ENCODE results near the gene ABLIM3. TPM values are rescaled to one million over a fixed set of nuclear protein-coding genes. Genes with fewer than 3 reads are reported as not detected.

The ABLIM3 gene
- 1 to 10 TPM in 3 of 4 donors, under 1 TPM in 1; 0.94 to 2.2 (median 1.6) TPM for polyA plus RNA-seq (ENCODE audit: insufficient read length in 4 of 4)

DNA sequence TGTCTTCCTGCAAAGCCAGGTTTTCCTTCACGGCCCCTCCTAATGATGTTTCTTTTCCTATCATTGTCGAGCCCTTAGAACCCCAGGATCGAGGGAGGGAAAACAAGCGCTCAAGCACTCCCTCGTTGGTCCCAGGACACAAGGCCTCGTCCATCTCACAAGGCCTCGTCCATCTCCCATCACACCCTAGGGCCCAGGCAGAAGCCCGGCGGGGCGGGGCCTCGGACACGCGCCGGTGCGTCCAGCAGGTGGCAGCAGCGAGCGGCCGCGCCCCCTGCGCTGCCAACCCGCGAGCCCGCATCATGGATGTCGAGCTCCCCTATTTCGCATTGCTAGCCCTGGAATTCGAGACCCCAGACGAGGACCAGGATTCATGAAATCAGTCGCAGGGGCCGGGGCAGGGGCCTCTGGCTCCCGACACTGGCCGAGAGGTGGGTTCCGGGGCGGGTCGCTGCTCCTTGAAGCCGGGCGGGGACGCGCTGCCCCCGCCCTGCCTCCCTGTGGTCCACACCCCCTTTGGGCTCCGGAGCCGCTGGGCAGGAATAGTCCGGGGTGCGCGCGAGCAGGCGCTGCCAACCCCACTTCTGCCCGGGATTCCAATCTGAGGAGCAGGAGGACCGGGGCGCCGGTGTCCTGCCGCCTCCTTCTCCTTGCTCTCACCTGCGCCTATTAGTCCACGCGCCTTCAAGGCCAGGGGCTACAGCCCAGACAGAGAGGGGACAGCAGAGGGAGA lies at the start of gene ABLIM3:
Gene ABLIM3 (plus strand): TSS at position 270 of the 733 bp plus-strand sequence. CDS start 603 bp downstream, outside the sequence.
- peak in 2 of 4 donors; percentile 28 to 43 for DNase-seq (ENCODE audit: low read depth in 4 of 4, low spot score in 3 of 4)

DNA sequence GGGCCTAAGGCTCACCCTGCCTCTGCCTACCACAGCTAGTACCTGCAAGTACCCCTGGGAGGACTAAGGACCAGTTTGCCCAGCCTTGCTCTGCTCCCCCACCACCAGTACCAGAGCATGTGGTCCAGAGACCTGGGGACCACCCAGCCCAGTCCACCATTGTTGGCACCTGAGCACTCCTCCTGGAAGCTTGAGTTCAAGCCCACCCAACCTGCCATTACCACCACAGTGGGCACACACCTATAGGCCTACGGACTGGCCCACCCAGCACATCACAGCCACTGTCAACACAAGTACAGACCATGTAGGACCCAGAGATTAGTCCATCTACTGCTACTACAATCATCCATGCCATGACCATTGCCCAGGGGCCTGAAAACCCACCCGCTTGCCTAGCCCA lies 47.7 kb upstream of the ABLIM3 start:
- DNase-seq (ENCODE audit: low read depth in 4 of 4, low spot score in 3 of 4) = no peak

DNA sequence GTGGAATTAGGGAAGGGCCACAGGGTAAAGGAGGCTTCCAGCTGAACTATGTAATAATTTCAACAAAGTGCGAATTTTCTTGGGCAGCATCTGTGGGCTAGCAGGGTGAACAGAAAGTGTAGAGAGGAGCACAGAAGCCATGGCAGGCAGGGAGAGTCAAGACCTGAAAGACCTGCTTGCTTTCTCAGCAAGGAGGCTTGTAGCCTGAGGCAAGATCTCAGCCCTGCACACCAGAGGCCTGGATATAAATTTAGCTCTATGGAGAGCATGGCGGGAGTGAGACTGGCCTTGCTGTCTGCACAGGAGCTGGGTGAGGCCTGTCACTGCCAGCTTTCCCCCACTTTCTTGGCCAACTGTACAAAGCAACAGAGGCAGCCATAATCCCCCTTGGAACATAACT lies 46.3 kb upstream of the ABLIM3 start:
- DNase-seq (ENCODE audit: low read depth in 4 of 4, low spot score in 3 of 4) = no peak

DNA sequence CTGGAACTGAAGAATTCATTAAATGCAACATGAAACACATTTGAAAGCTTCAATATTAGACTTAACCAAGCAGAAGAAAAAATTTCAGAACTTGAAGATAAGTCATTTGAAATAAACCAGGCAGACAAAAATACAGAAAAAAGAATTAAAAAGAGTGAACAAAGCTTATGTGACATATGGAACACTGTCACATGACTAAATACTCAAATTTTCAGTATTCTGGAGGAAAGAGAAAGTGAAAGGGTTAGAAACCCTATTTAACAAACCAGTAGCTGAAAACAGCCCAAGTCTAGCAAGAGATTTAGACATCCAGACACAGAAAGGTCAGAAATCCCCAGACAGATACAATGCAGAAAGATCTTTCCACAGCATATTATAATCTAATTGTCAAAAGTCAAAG lies 41.4 kb upstream of the ABLIM3 start:
- no peak for DNase-seq (ENCODE audit: low read depth in 4 of 4, low spot score in 3 of 4)

DNA sequence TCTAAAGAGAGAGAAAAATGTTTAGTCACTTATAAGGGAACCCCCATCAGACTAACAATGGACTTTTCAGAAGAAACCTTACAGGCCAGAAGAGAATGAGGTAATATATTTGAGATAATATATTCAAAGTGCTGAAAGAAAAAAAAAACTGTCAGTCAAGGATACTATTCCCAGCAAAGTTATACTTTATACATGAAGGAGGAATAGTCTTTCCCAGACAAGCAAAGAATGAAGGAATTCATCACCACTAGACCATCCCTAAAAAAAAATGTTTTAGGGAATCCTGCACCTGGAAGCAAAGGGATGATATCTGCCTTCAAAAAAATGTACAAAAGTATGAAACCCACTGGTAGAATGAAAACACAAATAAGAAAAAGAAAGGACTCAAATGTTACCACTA lies 41.0 kb upstream of the ABLIM3 start:
- DNase-seq (ENCODE audit: low read depth in 4 of 4, low spot score in 3 of 4) = no peak

DNA sequence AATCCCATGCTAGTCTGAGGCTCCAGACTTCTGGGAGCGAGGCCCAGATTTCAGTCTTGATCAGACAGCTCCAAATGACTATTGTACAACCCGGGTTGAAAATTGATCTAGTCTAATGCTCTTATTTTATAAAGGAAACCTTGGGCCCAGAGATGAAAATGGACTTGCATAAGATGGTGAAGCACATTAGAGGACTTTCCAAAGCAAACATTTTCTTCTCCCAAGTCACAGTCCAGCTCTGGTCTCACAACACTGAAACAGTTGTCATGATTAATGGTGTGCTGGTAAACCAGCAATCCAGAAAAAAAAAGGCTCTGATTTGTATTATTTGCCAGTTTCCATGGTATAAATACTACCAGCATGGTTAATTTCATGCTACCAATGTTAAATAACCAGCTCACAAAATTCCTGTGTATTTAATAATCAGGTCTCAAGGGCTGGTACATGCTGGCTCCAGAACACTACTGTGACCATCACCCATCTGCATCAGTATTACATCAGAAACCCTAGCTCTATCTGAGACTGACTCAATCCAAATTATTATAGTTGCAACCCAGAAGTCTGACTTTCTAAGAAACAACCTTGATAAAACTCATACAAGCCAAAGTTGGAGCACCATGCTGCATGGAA lies 32.5 kb upstream of the ABLIM3 start:
- DNase-seq (ENCODE audit: low read depth in 4 of 4, low spot score in 3 of 4) = no peak

DNA sequence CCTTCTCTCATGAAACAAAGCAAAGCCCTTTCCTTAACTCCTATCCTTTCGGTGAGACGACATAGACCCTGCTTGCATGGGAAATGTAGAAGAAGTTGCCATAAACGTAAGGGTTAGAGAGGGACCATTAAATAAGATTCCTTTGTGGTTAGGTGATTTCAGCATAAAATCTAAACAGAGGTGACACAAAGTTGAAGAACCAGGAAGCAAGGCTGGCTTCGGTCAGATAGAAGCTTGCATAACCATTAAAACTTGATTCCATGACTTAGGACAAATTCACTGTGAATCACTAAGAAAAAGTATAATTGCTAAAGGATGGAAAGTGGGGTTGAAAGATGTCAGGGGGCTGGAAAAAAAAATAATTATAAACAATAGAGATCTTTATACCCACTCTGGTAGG lies 30.9 kb upstream of the ABLIM3 start:
- DNase-seq (ENCODE audit: low read depth in 4 of 4, low spot score in 3 of 4) = no peak

DNA sequence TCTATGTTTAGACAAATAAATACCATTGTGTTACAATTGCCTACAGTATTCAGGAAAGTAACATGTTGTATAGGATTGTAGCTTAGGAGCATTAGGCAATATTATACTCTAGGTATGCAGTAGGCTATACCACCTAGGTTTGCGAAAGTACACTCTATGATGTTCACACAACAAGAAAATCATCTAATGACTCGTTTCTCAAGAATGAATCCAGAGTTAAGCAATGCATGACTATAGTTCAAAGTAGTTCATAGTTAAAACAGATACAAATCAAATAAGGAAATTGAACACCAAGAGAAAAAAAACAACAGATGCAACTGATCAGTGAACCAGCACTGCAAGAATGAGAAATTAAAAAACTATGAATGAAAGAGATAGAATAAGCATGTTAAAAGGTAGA lies 27.6 kb upstream of the ABLIM3 start:
- DNase-seq (ENCODE audit: low read depth in 4 of 4, low spot score in 3 of 4) = no peak

DNA sequence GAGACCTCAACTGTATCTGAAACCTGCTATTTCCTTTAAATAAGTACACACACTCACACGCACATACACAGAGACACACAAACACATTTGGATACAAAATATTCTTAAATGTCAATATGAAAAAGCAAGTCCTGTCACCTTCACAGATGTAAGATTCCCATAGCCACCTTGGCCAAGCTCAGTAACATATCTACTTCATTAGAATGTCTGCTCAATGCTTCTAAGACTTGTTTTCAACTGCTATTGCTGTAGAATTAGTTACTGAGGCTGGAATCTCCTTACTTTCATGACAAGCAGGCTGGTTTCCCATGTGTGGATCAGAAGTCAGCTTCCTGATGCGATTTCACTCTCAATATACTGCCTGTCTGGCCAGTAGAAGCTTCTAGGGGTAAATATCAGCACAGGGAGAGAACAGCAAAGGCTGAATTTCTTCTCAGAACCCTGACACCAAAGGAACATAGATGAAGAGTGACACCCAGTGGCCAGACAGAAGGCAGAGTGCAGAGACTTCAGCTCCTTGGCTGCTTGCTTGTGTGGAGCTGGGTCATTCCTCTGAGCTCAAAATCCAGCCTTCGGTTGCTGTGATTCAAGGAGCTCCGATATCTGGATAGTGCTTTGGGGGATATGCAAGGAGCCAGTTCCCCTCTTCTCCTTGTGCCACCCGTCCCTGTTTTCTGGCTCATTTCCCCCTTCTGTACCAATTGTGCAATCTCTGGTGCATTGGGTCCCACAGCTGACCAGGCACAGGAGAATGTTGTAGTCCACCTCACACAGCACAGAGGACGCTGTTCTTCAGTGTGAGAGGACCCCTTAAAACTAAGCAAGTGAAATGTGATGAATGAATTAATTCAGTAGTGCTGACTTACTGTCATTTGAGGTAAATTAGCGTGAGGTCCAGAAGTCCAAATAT lies 26.6 kb upstream of the ABLIM3 start:
- peak; percentile 50 to 59 (median 56) for DNase-seq (ENCODE audit: low read depth in 4 of 4, low spot score in 3 of 4)

DNA sequence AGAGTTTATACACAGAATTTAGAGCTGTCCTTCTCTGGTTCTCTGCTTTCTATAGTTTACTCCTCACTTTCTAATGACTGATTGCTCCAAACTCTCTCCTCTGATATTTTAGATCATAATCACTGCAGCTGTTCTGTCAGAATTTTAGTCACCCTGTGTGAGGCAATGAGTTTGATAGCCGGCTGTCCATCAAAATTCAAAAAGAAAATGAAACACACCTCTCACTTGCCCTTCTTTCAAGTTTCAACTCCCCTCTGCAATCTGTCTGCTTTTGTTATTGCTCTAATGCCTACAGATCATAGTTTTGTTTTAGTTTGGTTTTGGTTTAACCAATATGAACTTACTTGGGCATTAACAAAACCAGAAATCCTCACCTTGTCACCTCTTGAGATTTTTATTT lies 23.3 kb upstream of the ABLIM3 start:
- no peak for DNase-seq (ENCODE audit: low read depth in 4 of 4, low spot score in 3 of 4)

DNA sequence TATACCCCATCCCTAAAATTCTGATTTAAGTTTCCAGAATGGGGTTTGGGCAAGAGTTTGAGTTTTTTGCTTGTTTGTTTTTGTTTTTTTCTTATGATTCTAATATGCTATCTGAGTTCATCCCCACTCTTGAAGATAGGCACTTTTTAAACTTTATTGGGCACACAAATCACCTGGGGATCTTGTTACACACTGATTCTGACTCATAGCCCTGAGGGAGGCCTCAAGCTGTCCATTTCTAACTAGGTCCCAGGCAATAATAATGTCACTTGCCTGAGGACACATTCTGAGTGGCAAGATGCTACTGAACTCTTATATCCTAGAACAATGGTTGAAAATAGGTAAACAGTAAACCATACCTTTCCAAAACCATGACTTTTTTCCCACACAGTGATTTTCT lies 22.8 kb upstream of the ABLIM3 start:
- DNase-seq (ENCODE audit: low read depth in 4 of 4, low spot score in 3 of 4) = no peak

DNA sequence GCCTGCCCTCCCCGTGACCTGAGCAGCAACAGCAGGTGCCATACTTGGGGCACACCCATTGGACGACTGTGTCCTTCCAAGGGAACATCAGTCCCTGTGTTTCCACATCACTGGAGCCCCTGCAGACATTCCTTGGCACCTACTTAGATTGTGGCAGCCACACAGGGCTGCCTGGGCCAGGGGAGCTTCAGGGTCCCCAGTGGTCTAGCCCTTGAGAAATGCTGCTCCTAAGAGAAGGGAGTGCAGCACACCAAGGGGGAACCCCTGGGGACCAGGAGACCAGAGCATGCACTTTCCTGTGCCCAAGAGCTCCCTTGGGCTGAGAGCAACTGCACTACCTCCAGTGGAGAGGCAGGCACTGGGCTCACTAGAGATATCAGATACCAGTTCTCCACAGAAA lies 20.1 kb upstream of the ABLIM3 start:
- no peak for DNase-seq (ENCODE audit: low read depth in 4 of 4, low spot score in 3 of 4)

DNA sequence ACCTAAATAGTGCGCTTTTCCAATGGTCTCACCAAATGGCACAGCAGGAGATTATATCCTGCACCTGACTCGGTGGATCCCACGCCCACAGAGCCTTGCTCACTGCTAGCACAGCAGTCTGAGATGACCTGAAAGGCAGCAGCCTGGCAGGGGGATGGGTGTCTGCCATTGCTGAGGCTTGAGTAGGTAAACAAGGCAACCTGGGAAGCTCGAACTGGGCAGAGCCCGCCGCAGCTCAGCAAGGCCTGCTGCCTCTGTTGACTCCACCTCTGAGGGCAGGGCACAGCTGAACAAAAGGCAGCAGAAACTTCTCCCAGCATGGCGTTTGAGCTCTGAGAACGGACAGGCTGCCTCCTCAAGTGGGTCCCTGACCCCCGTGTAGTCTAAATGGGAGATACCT lies 18.1 kb upstream of the ABLIM3 start:
- DNase-seq (ENCODE audit: low read depth in 4 of 4, low spot score in 3 of 4) = no peak

DNA sequence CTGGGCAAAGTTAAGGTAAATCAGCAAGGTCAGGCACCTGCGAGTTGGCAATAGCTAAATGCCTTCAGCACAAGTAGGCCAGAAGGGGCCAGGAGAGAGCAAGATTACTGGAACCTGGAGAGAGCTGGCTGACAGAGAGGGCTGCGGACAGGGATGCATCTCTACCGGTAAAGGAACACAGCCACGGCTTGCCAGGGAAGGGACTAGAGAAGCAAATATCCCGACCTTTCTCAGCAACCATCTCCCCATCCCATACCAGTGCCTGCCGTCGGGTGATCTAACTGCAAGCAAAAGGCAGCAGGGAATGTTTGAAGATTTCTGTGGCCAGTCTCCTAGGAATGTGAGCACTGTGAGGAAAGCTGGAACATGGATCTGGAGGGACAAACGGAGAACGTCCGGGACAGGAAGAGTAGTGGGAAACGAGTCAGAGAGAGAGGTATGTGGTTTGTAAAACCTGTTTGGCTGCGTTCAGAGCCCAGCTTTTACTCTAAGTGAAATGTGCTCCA lies 15.9 kb upstream of the ABLIM3 start:
- DNase-seq (ENCODE audit: low read depth in 4 of 4, low spot score in 3 of 4) = no peak

DNA sequence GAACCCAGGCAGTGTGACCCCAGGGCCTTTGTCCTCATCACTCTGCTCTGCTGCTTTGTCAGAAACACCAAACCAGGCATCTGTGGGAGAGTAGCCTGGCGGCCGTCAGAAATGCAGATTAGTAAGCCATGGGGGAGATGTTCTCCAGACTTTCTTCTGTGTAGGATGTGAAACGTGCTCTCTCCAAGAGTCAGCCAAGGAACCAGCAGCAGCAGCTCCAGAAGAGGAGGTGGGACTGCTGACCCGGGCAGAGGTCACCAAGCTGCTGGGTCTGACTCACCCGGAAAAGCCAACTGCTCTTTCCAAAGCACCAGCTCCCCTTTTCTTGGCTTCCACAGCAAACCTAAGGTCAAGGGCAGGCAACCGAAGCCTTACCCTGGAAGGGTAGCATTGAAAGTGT lies 14.4 kb upstream of the ABLIM3 start:
- DNase-seq (ENCODE audit: low read depth in 4 of 4, low spot score in 3 of 4) = no peak

DNA sequence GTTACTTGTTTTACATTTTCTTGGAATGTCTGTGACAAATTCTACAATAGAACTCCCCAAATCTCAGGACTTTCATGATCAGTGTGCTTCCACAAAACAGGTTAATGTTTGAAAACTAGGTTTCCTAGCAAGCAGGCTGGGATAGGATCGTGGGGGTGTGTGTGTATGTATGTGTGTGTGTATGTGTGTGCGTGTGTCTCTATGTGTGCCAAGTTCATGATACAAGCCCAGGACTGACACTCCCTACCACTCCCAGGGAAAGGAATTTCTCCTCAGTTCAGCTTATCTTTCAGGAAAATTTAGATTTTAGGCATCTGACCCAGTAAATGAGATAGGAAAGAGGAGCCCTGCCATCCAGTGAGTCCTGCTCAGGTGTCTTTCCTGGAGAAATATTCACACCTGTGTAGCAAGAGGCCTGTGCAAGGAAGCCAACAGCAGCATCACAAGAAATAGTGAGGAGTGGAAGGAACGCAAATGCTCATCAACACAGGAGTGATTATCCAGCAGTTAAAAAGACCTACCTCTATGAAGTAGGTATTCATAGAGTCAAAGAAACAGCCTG lies 13.8 kb upstream of the ABLIM3 start:
- DNase-seq (ENCODE audit: low read depth in 4 of 4, low spot score in 3 of 4) = no peak

DNA sequence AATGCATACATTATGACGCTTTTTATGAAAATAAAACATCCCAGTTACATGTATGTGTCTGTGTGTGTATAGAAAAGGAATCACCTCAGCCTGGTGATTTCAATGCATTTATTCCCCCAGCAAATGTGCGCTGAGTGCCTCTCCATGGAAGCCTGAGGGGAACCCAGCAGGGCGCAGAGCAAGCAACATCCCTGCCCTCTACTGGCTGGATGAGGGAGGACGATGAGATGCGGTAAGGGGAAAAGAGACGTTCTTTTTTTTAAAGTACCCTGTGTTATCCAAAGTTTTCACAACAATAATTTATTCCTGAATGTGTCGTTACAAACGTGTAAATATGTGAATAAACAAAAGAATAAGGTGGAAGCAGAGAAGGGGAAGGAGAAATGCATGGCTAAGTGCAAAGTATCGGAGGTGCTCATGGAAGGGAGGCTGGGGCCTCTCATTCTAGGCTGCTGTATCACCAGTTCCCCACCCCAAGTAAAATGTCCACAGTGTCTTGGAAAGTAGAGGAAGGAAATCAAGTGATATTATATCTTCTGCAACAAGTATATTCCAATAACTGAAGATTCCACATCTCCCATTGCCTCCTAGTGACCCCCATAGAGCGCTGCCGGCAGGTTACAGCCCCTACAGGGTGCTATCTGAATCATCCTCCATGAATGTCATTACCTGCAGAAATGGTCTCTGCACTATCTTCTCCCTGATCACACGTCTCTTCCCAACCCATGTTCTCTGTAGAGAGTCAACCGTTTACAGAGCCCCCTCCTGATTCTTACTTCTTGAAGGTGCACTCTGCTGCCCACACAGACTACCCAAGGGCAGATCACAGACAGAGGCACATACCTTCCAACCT lies 13.0 kb upstream of the ABLIM3 start:
- DNase-seq (ENCODE audit: low read depth in 4 of 4, low spot score in 3 of 4) = no peak

DNA sequence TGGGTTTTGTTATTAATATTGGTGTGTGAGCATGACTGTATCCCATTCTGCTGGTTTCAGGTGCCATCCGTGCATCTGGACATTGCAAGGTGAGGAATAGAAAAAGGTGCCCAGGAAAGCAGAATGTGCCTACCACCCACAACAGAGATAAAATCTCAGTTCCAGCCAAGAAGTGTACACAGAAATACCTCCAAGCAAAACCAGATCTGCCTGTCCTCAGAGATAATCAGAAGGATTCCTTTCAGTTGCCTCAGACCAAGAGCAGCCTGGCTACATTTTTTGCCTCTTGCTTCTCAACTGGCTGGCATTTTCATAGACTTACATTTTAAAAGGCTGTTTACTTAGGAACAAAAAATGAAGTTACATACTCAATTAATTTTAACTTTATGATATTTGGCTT lies 12.1 kb upstream of the ABLIM3 start:
- DNase-seq (ENCODE audit: low read depth in 4 of 4, low spot score in 3 of 4) = no peak

DNA sequence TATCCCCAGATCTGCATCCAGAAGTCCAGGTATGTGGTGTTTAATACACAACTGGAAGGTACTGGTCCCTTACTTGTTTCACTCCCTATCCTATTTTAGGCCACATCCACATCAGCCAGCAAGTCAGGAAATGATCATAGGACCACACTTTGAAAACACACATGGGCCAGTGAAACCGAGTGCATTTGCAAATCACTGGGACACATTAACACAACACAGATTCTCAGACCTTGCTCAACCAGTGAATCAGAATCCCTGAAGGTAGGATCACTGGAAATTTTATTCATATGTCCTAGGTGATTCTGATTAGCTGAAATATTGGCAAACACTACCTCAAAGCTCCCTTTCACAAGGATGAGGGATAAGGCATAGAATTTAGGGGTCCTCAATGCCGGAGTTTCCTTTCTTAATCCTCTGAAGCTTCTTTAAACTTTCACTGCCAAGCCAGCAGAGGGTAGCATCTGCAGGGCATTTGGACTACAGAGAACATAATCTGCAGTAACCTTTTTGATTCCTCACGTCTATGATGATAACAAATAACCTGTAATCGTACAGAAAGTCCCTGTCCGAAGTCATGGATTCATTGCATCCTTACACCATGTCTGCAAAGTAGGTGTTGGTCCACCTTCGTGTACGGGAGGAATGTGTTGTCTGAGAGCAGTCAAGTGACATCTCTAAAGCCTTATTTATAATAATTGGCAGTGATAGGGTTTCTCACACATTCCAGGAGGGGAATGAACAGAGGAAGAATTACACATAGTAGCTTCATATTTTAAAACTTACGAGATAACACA lies 11.0 kb upstream of the ABLIM3 start:
- no peak for DNase-seq (ENCODE audit: low read depth in 4 of 4, low spot score in 3 of 4)

Measured in right renal pelvis (tissue), 4 donors.